Measurements from ENCODE around the gene FBN1.

Gene FBN1

GRCh38 chr15:48442011-48442410 lies 203.5 kb downstream of the FBN1 start:
- TF ChIP-seq, protein P1, sequence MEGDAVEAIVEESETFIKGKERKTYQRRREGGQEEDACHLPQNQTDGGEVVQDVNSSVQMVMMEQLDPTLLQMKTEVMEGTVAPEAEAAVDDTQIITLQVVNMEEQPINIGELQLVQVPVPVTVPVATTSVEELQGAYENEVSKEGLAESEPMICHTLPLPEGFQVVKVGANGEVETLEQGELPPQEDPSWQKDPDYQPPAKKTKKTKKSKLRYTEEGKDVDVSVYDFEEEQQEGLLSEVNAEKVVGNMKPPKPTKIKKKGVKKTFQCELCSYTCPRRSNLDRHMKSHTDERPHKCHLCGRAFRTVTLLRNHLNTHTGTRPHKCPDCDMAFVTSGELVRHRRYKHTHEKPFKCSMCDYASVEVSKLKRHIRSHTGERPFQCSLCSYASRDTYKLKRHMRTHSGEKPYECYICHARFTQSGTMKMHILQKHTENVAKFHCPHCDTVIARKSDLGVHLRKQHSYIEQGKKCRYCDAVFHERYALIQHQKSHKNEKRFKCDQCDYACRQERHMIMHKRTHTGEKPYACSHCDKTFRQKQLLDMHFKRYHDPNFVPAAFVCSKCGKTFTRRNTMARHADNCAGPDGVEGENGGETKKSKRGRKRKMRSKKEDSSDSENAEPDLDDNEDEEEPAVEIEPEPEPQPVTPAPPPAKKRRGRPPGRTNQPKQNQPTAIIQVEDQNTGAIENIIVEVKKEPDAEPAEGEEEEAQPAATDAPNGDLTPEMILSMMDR (IDR thresholded peaks at IDR 0.05; ENCODE audit: low read length, missing control alignments): no peak
- no peak overlapping the region for H3K4me3 ChIP-seq (replicated peaks; ENCODE audit: low read depth, low read length)
- no peak for DNase-seq (ENCODE audit: low read depth)

- TF ChIP-seq, protein P1 (IDR thresholded peaks at IDR 0.05; ENCODE audit: low read length, missing control alignments): no peak
- peak; percentile 62 for DNase-seq (ENCODE audit: low read depth)
- no peak overlapping the region for H3K4me3 ChIP-seq (replicated peaks; ENCODE audit: low read depth, low read length)
Observed at GRCh38 chr15:48440084-48440483, 205.4 kb downstream of the FBN1 start.

- TF ChIP-seq, protein P1 (IDR thresholded peaks at IDR 0.05; ENCODE audit: low read length, missing control alignments): no peak
- H3K4me3 ChIP-seq (replicated peaks; ENCODE audit: low read depth, low read length): no peak overlapping the region
- DNase-seq (ENCODE audit: low read depth): peak; percentile 60
Observed at GRCh38 chr15:48437178-48437577, 208.3 kb downstream of the FBN1 start.

DNA sequence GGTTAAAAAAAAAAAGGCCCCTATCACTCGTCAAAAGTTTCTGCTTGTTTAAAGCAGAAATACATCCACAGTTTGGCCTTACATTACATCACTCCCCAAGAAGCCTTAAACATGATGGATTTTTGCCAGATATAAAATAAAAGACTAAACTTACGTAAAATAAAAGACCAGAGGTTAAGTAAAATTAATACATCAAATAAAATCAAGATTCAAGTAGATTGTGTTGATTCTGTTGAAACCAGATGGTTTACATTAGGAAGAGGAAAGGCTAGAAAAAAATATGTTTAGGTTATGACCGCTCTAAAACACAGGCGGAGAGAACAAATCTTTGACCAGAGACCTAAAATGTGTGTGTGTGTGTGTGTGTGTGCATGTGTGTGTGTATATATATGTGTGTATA lies 210.2 kb downstream of the FBN1 start:
- TF ChIP-seq, protein P1 (IDR thresholded peaks at IDR 0.05; ENCODE audit: low read length, missing control alignments): no peak
- no peak for DNase-seq (ENCODE audit: low read depth)
- H3K4me3 ChIP-seq (replicated peaks; ENCODE audit: low read depth, low read length): no peak overlapping the region

DNA sequence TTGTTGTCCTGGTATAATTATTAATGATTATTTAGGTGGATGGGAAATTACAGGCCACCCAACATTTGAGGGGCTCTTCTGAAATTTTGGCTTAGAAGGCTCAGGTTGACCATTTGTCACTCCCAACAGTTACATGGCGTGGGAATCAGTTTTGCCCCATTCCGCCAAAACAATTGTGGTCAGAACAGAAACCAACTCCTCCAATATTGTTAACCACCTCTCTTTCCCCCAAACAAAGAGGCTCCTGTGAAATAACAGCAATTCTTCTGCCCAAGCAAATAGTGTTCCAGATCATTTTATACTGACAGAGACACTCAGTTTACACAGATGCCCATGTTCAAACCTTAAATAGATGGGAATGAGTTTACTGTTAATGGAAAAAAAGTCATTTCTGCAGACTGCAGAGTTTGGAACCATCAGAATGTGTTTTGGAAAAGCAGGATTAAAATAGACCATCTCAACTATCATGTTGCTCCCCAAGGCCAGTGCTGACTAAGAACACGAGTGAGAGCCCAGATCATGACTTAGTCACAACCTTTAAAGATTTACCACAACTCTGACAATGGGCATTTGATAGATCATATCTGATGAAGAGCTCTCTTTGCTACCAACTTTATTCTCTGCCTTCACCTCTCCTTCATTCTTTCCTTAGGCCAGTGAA lies 212.2 kb downstream of the FBN1 start:
- H3K4me3 ChIP-seq (replicated peaks; ENCODE audit: low read depth, low read length): no peak overlapping the region
- TF ChIP-seq, protein P1 (IDR thresholded peaks at IDR 0.05; ENCODE audit: low read length, missing control alignments): no peak
- DNase-seq (ENCODE audit: low read depth): no peak

- TF ChIP-seq, protein P1 (IDR thresholded peaks at IDR 0.05; ENCODE audit: low read length, missing control alignments): no peak
- H3K4me3 ChIP-seq (replicated peaks; ENCODE audit: low read depth, low read length): no peak overlapping the region
- DNase-seq (ENCODE audit: low read depth): no peak
Observed at GRCh38 chr15:48432688-48433087, 212.8 kb downstream of the FBN1 start.

GRCh38 chr15:48427960-48428547 lies 217.5 kb downstream of the FBN1 start:
- no peak overlapping the region for H3K4me3 ChIP-seq (replicated peaks; ENCODE audit: low read depth, low read length)
- TF ChIP-seq, protein P1 (IDR thresholded peaks at IDR 0.05; ENCODE audit: low read length, missing control alignments): no peak
- DNase-seq (ENCODE audit: low read depth): peak; percentile 26

Data from fibroblast of pulmonary artery (primary cell).